ENCODE results near the gene PFKFB4.
"Not testable (repeated sequence)": the region's sequence is repeated elsewhere in the genome, so short reads cannot be mapped to it uniquely, and the experiment has no call there.

PFKFB4 gene

DNA sequence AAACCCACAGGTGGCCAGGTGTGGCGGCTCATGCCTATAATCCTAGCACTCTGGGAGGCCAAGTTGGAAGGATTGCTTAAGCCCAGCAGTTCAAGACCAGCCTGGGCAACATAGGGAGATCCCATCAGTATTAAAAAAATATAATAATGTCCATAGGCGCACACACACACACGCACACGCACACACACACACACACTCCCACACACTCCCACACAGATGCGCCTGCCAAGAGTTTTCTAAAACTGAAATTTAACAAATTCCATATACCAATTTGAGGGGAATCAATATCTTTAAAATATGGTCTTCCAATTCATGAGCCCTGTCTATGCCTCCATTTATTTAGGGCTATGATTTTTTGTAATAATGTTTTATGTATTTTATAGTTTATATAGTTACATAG lies 69.7 kb downstream of the PFKFB4 start:
- no peak for DNase-seq

DNA sequence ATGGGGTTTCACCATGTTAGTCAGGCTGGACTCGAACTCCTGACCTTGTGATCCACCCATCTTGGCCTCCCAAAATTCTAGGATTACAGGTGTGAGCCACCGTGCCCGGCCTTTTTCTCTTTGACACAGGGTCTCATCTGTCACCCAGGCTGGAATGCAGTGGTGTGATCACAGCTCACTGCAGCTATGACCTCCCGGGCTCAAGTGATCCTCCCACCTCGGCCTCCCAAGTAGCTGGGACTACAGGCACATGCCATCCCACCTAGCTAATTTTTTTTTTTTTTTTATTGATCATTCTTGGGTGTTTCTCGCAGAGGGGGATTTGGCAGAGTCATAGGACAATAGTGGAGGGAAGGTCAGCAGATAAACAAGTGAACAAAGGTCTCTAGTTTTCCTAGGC lies 73.8 kb downstream of the PFKFB4 start:
- not testable (repeated sequence) for DNase-seq

DNA sequence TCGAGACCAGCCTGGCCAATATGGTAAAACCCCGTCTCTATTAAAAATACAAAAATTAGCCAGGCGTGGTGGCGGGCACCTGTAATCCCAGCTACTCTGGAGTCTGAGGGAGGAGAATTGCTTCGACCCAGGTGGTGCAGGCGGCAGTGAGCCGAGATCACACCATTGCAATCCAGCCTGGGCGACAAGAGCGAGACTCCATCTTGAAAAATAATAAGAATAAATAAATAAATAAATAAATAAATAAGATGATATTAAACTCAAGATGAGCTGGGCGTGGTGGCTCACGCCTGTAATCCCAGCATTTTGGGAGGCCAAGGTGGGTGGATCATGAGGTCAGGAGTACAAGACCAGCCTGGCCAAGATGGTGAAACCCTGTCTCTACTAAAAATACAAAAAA lies 75.7 kb downstream of the PFKFB4 start:
- not testable (repeated sequence) for DNase-seq

DNA sequence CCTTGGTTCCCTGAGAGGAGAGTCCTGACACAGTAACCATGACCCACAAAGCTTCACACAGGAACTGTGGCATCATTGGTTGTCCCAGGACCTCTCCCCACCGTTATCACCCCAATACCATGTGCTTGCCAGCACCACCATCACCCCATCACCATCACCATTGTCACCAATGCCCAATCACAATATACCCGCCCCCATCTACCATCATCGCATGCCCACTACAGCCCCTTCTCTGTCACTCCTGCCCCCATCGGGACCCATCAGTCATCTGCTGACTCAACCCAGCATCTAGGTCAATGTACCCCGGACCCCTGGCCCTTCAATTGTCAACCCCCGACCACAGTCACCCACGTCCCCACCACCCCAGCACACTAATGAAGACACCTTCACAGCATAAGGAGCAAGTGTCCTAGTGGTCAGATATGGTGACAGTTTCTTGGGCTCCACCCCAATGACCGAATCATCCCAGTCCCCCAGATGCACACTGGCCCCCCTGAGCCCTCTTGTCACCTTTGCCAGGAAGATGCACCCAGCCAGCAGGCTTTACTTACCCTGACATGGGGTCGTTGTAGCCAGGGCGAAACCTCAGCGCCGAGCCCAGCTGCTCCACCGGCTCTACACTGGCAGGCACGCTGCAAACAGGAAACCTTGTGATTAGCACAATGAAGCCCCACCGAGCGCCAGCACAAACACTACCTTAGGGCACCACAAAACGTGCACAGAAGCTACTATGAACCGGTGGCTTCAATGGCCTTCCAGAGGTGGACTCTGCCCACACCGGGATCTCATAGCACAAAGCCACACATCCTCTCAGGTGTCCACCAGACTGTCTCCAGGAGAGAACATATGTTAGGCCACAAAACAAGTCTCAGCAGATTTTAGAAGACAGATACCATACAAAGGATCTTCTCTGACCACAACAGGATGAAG lies 77.7 kb downstream of the PFKFB4 start:
- DNase-seq: no peak

DNA sequence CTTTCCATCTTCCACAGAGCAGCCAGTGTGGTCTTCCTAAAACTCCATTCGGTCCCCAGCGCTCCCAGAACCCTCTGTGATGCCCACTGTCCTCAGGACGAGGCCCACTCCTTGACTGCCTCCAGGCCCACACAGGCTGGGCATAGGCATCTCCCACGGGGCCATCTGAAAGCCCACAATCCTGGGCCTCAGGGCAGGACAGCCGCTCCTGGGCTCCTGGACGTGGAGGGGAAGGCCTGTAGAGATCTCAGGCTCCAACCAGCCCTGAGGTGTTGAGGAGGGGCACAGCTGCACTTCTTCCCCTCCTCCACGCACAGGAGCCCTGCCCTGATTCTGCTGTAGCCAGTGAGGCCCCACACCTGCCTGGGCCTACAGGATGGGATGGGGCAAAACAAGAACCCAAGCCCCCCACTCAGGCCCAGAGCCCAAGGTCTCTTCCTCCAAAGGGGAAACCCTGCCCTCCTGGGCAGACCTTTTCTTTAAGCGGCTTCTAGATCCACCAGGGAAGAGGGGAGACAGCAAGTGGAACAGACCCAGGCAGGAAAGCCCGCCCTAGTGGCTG lies 78.6 kb downstream of the PFKFB4 start:
- DNase-seq: no peak

DNA sequence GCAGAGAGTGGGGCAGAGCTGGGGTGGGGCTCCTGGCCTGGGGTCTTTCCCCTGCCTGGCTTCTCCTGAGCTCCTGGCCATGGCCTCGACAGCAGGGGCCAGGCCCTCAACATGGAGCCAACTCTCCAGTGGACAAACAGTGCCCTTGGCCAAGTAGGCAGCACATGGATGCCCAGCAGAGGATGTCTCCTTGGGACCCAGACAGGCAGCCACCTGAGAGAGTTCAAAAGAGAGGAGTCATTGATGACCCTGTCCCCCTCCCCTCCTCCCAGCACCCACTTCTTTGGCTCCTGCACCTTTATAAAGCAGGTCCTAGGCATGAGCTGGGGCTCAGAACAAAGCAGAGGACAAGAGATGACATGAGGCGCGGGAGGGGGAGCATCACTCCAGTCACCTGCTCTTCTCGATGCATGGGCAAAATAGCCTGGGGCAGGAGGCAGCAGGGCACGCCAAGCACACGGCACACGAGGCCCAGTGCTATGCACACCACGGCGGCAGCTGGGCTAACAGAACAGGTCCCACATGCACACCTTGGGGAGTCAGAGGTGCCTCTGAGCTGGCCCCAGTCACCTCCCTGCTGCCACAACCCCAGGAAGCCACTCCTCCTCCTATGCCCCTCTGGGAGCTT lies 80.1 kb downstream of the PFKFB4 start:
- no peak for DNase-seq

DNA sequence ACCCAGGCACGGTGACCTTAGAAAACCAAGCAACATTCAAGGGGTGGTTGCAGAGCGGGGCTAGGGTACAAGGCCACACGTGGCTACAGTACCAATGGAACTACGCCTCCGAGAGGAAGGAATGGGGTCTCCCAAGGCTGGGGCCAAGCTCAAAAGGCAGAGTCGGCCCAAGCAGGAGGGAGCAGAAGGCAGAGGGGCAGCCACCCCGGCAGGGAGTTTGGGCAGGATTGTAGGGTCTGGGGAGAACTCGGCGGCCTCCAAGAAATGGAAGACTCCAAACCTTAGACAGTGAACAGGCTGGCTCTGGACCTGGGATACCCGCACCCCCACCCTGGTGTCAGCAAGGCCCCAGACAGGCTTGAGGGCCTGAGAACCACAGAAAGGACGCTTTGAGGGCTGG lies 81.4 kb downstream of the PFKFB4 start:
- DNase-seq: no peak

DNA sequence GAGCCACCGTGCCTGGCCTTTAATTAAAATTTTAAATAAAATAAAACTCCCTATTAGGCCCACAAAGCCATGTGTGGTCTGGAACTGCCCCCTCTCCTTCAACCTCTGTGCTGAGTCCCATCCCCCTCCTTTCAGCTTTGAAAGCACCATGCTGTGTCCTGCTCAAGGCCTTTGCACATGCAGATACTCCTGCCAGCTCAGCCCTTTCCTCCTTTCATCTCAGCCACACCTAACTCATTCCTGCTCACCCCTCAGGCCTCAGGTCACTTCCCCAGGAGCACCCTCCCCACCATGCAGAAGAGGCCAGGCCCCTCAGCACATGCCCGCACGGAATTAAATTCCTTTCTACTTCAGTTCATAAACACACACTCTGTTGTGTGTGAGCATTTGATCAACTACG lies 82.0 kb downstream of the PFKFB4 start:
- DNase-seq: no peak

DNA sequence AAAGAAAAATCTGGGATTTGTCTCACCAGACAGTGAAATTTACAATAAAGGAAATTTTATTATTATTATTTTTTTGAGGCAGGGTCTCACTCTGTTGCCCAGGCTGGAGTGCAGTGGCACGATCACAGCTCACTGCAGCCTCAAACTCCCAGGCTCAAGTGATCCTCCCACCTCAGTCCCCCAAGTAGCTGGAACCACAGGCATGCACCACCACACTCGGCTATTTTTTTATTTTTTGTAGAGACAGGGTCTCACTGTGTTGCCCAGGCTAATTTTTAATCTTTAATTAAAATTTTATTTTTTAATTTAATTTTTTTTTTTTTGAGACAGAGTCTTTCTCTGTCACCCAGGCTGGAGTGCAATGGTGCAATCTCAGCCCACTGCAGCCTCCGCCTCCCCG lies 82.6 kb downstream of the PFKFB4 start:
- not testable (repeated sequence) for DNase-seq

DNA sequence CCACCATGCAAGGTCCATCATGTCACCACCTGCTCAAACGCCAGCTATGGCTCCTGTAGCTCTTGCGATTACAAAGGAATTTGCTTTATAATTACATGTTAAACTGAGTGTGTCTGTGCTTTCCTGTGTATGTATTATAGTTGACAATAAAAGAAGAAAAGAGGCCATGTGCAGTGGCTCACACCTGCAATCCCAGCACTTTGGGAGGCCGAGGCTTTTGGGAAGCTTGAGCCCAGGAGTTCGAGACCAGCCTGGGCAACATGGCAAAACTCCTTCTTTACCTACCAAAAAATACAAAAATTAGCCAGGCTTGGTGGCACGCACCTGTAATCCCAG lies 83.0 kb downstream of the PFKFB4 start:
- DNase-seq: no peak

DNA sequence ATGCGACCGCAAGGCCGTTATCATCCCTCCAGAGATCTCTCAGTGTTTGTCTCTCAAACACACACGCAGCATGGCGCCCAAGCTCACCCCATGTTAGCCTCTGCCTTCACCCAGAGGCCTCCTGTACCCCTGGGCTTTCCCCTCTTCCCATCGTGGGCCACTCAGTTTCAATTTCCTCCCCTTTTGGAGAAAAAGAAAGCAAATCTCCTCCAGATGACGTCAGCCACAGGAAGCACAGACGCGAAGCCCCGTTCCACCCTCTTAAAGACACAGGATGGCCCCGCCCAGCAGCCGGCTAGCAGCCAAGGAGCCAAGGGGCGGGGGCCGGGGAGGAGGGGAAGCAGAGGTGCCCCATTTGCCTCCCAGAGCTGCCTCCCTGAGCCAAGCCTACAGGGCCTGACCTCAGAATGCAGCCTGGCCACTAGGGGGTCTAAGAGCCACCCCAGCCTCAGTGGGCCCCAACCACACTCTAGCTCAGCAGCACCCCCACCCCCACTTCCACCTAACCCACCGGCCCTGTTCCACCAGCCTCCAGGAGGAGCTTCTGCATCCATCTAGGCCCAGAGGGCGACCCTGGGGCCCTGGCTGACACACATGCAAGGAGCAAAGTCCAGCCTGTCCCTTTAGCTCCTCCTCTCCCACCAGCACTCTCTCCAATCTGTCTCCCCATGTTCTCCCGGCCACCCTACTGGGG lies 83.5 kb downstream of the PFKFB4 start:
- DNase-seq: peak; percentile 91

DNA sequence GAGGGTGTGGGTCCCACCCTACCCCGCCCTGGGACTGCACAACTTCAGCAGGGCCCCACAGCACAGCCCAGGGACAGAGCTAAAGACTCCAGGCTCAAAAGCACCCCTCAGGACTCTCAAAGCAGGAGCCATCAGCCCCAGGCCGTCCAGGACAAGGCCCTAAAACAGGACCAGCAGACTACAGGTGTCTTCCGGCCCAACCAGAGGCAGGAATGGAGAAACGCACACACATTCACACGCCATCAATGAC lies 84.0 kb downstream of the PFKFB4 start:
- no peak for DNase-seq

DNA sequence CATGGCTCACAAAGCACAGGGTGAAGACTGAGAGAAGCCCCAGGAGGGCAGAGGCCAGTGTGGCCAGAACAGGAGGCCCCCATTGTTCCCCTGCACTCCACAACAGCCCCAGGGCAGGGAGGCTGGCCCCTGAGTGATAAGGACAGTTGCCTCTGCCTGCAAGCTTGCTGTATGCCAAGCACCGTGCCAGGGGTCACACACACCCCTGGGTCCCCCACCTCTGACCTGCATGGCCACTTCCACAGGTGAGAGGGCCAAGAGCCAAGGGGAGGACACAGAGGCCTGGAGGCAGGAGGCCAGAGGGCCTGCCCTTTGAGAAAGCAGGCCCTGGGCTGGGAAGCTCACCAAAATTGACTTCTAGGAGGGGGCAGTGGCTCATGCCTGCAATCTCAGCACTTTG lies 86.3 kb downstream of the PFKFB4 start:
- no peak for DNase-seq

DNA sequence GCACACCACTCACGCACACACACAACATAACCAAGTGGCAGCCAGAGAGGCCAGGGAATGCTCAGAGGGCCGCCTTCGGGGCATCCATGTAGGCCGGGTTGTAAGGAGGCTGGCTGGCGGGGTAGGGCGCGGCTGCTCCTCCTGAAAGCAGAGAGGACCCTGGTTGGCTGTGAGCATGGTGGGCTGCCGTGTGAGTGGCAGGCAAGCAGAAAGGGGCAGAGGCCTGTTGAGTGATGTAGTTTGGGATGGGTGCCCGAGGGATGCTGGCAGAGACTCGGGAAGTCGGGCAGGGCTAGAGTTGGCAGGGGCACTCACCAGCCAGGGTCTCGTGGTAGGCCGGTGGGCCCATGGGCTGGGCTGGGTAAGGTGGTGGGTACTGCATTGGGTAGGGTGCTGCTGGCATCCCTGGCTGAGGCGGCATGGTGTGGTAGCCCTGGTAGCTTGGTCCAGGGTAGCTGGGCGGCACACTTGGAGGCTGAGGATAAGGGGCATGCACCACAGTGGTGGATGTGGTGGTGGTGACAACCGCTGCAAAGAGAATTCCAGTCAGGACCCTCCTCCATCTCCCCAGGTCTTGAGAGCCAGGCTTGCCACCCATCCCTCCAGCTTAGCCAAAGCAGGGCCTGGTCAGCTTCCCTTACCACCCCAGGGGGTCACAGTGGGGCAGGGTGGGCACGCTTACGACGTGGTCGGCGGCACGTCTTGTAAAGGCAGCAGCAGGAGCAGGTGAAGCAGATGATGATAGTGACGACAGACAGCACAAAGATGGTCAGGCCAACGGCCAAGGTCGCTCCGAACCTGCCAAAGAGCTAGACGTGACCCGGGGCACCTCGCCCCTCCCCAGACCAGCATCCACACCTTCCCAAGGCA lies 87.3 kb downstream of the PFKFB4 start:
- no peak for DNase-seq

DNA sequence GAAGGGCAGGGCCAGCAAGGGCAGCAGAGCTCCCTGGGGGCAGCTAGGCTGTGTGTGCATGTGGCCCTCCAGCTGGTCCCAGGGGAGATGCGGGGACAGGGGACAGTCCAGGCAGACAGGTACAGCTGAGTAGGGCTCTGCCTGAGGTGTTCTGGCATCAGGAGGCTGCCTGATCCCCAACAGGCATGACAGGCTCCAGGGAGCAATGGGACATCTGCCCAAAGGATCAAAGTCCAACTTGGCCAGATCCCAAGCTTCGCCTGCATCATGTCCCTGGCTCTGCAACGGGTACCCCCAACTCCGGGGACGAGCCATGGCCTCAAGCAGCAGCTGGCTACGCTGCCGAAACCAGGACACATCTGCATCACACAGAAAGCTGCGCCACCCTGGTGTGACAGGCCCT lies 88.3 kb downstream of the PFKFB4 start:
- DNase-seq: no peak
